Thyroid gland (tissue), 4 donors: ENCODE results near the gene CHST9.

Experiments used
- POLR2A ChIP-seq, 2 donors: fragments of 450-650 bp; IDR thresholded peaks; one replicate each; pipeline ENCODE4 v1.6.1; 2017; ENCODE audit warnings: antibody characterized with exemption in 2 of 2, mild to moderate bottlenecking in 2 of 2, moderate library complexity in 1 of 2
- TF ChIP-seq, protein P1 (sequence below), 6 experiments: fragments of 200-600 bp in 3 of 6; fragments of 450-650 bp in 3 of 6; sonication (generic) in 3 of 6; IDR thresholded peaks; one replicate each; pipeline ENCODE4 v1.5.1; 2016 to 2019; ENCODE audit warnings: antibody characterized with exemption in 6 of 6, mild to moderate bottlenecking in 2 of 6, inconsistent platforms in 1 of 6, moderate library complexity in 1 of 6

DNA sequence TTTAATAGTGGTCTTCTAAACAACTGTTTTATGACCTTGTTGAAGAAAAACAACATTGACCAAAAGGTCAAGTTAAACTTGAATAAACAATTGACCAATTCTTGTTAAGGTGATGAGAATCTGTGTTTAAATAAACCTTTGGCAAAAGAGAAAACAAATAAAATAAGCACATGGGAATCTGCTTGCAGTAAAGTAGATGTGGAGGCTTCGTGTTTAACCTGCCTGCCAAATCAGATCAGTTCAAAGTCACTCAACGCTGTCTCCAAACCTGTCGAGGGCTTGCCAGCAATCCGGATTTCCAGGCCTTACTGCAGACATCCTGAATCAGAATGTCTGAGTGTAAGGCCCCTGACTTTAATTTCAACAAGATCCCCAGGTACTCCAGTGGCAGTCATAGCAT lies 264.5 kb downstream of the CHST9 start:
- TF ChIP-seq, protein P1, sequence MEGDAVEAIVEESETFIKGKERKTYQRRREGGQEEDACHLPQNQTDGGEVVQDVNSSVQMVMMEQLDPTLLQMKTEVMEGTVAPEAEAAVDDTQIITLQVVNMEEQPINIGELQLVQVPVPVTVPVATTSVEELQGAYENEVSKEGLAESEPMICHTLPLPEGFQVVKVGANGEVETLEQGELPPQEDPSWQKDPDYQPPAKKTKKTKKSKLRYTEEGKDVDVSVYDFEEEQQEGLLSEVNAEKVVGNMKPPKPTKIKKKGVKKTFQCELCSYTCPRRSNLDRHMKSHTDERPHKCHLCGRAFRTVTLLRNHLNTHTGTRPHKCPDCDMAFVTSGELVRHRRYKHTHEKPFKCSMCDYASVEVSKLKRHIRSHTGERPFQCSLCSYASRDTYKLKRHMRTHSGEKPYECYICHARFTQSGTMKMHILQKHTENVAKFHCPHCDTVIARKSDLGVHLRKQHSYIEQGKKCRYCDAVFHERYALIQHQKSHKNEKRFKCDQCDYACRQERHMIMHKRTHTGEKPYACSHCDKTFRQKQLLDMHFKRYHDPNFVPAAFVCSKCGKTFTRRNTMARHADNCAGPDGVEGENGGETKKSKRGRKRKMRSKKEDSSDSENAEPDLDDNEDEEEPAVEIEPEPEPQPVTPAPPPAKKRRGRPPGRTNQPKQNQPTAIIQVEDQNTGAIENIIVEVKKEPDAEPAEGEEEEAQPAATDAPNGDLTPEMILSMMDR (IDR thresholded peaks at IDR 0.05): no peak
- no peak for TF ChIP-seq POLR2A (IDR thresholded peaks at IDR 0.05)
